ENCODE results near the gene IGSF22.

DNA sequence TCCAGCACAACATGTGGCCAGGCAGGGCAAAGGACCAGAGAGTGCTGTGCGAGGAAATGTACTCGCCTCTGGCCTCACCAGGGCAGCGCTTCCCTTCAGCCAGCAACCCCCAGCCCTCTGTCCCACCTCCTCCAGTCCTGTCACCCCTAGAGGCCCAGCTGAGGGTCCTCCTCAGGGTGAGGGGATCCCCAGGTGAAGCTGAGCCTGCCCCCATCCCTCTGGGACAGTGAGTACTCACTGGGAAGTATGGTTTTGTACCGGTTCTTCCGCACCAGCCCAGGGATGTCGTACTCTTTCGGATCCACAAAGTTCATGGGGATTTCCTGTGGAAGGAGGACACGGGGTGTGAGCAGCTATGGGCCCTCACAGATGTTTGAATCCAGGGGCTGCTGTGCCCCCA, 11.7 kb upstream of the IGSF22 start:
- TF ChIP-seq EP300 (IDR thresholded peaks at IDR 0.05) (no peak), POLR2A (IDR thresholded peaks at IDR 0.05) (no peak)
- TF ChIP-seq, protein P1, sequence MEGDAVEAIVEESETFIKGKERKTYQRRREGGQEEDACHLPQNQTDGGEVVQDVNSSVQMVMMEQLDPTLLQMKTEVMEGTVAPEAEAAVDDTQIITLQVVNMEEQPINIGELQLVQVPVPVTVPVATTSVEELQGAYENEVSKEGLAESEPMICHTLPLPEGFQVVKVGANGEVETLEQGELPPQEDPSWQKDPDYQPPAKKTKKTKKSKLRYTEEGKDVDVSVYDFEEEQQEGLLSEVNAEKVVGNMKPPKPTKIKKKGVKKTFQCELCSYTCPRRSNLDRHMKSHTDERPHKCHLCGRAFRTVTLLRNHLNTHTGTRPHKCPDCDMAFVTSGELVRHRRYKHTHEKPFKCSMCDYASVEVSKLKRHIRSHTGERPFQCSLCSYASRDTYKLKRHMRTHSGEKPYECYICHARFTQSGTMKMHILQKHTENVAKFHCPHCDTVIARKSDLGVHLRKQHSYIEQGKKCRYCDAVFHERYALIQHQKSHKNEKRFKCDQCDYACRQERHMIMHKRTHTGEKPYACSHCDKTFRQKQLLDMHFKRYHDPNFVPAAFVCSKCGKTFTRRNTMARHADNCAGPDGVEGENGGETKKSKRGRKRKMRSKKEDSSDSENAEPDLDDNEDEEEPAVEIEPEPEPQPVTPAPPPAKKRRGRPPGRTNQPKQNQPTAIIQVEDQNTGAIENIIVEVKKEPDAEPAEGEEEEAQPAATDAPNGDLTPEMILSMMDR (IDR thresholded peaks at IDR 0.05): no peak

Measured in gastroesophageal sphincter (tissue), 3 donors.